Hematopoietic multipotent progenitor cell treated with erythropoietin and hydrocortisone succinate and interleukin-3 and kit ligand, for 17 days (in vitro differentiated cells): ENCODE results near the gene ANKFN1.

Experiments used
- DNase-seq: peaks from one replicate; pipeline ENCODE4 v3.0.0-alpha.2; 2015; ENCODE audit warnings: low spot score

ANKFN1 gene

DNA sequence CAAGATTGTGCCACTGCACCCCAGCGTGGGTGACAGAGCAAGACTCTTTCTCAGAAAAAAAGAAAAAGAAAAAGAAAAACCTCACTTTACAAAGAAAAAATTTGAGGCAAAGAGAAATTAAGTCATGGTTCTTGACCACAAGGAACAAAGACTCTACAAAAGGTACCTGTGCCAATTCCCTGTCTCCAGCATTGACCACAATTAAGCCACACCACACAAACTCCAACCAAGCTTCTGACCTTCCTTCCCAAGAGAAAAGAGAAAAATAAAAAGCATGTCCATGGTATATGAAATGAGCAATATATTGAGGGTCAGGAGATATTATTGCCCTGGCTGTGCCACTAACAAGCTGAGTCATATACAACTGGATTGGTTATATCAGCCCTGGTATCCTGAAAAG, 293.9 kb downstream of the ANKFN1 start:
- DNase-seq, result no peak

DNA sequence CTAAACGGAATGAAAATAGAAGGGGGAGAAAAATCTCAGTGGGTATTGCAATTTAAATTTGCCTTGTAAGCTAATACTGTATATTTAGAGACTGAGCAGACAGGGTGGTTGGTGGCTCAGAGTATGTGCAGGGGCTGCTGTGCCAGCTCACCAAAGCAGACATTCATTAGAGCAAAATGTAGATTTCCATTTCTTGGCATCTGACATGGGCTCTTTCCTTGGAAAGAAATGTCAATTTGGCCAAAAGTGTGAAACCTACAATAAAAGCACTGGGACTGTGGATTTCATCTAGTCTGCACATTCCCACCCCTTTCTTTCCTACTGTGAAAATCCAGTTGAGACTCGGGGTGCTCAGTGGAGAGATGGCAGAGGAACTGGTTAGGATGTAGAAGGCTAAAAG, 295.1 kb downstream of the ANKFN1 start:
- DNase-seq, result no peak

DNA sequence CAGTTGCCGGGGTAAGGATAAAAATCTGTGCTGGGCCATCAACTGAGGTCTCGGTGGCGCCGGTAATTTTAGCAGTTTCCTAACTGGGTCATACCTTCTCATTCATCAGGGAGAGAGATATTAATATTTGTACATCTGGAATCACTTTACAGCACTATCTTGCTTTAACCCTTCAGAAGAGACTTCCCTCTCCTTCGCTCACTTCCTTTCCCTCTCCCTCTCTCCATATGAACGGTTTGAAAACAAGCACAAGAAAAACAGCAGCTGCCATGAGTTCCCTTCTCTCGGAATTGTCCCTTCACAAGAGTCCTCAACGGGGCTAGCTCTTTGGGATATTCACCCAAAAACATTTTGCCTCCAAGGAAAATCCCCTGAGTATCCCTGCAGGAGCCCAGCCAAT, 295.9 kb downstream of the ANKFN1 start:
- DNase-seq, result no peak

GRCh38 chr17:56451629-56452028, 298.4 kb downstream of the ANKFN1 start:
- DNase-seq, result no peak

DNA sequence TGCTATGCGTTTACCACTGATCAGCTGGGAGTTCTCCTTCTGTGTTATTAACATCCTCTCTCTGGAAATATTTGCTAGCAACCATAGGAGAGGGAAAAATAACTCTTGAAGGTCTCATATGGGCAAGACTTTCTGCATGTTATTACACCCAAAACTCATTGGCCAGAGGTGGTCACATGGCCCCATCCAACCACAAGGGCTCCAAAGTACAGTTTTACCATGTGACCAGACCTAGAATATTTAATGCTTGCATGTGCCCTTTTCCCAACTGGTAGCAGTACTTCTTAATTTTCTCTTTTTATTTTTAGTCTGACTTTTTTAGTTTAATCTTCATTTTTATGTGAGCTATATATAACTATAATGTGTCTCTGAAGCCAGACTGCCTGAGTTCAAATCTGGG, 299.2 kb downstream of the ANKFN1 start:
- no peak for DNase-seq

GRCh38 chr17:56457501-56457900, 304.2 kb downstream of the ANKFN1 start:
- DNase-seq, result no peak

DNA sequence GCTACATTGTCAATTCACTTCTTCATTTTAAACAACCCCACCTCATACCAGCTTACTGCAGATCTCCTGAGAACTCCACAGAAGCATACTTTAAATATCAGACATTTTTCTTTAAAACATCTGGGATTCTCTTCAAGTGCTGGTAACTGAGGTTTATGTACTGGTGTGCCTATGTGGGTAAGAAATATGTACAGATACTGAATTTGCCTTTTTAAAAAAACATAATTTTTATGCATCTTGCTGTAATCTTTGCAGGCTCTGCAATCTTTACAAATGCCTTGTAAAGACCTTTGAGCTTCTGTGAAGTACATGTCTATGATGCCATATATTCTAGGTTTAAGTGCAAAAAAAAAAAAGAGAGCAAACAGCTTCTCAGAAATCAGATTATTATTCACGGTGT, 312.6 kb downstream of the ANKFN1 start:
- no peak for DNase-seq

DNA sequence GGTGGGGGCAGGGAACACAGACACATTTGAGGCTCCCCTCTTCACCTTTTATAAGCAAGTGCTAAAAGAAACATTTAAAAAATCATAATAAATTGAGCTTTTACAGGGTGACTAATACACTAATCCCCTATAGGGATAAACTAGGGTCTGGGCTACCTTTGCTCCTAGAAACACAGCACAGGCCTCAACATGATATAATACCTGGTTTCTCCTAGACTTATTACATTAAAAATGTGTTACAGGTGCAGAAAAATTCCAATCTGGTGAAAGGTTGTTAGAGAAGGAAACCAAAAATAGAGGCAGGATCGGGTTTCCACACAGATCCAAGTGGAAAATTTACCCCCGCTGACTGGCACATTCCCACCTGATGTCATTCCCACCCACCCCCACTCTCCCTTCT, 315.6 kb downstream of the ANKFN1 start:
- no peak for DNase-seq

DNA sequence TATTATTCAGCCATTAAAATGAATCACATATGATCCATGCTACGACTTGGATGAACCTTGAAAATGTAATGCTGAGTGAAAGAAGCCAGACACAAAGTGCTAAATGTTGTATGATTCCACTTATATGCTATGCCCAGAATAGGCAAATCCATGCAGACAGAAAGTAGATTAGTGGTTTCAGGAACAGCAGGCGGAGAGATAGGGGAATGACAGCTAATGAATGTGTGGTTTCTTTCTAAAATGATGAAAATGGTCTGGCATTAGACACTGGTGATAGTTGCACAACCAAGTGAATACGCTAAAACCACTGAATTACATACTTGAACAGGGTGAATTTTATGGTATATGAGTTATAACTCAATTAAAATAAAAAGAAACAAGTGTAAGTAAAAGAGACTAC, 318.4 kb downstream of the ANKFN1 start:
- DNase-seq, result no peak

- DNase-seq, result no peak
These were observed 321.8 kb downstream of the ANKFN1 start for GRCh38 chr17:56475116-56475515.

DNA sequence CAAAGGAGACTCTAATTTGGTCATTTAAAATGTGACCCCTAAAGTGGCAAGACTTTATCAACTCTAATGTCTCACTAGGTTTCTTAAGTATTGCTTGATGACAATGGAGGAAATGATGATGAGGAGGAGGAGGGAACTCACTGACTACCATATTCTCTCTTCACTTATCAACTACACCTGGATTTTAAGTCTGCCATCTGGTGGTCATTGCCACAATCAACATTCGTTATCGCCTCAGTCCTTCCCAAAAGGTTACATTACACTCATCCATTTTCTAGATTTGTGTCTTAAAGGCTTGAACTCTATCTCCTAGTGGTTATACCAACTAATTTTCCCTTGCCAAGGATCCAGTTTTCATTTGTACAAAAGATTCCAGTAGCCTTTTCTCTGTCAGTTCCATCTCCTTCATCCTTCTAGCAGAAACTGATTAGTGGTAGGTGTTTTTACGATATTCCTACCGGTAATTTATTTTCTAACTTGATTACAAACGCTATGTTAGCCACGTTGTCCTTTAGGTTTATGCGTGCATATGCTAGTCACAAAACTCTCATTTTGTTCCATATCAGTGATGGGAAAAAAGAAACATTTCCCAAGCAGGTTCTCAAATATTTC, 325.7 kb downstream of the ANKFN1 start:
- no peak for DNase-seq

DNA sequence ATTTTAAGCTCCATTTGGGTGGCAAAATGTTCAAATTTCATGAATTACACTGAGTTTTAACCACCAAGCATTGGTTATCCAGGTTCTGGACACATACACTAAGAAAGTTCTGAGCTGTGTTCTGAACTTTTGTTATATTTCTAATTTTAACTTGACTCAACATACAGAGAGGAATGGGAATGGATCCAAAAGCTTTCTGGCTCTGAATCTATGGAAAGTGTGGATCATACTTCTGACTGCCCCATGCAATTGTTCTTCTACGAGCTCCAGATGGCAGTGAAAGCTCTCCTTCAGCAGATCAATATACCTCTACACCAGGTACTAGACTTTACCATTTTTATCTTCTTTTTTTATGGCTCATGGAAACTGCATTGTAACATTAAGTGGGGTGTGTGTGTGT, 327.2 kb downstream of the ANKFN1 start:
- no peak for DNase-seq

- DNase-seq, result no peak
These were observed 328.4 kb downstream of the ANKFN1 start for GRCh38 chr17:56481659-56482058.

DNA sequence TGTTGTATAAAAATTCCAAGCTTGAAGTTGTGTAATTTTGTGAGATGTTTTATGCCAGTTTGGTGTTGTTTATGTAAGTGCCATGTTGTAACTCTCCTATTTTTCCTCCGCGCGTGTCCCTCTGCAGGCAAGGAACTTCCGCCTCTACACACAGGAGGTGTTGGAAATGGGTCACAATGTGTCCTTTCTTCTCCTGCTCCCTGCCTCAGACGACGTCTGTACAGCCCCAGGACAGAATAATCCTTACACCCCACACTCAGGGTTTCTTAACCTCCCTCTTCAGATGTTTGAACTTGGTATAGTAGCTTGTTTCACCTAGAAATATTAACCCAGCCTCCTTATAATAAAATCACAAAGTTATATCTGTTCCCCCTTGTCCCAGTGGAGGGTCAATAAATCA, 329.0 kb downstream of the ANKFN1 start:
- DNase-seq, result no peak

DNA sequence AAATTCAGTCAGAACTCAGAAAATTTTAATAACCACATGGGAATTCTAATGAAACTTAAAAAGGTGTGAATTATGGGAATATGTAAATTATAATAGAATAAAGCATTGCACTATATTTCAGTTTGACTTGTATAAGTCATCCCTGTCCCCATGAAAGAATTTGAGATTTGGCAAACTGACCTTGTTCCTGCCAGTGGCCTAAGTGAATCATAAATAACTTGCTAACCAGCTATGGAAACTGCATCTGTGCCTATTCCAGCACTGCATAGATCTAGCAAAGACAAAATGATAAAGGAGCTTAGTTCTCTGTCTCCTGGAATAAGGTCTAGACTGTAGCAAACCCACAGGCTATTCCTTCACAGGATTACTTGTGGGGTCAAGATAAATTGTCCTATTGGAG, 333.5 kb downstream of the ANKFN1 start:
- no peak for DNase-seq

GRCh38 chr17:56488800-56489199, 335.5 kb downstream of the ANKFN1 start:
- DNase-seq, result no peak

- DNase-seq, result no peak
These were observed 336.7 kb downstream of the ANKFN1 start for GRCh38 chr17:56489980-56490379.

- DNase-seq, result no peak
These were observed 342.3 kb downstream of the ANKFN1 start for GRCh38 chr17:56495556-56495955.

- no peak for DNase-seq
These were observed 343.9 kb downstream of the ANKFN1 start for GRCh38 chr17:56497132-56497531.

DNA sequence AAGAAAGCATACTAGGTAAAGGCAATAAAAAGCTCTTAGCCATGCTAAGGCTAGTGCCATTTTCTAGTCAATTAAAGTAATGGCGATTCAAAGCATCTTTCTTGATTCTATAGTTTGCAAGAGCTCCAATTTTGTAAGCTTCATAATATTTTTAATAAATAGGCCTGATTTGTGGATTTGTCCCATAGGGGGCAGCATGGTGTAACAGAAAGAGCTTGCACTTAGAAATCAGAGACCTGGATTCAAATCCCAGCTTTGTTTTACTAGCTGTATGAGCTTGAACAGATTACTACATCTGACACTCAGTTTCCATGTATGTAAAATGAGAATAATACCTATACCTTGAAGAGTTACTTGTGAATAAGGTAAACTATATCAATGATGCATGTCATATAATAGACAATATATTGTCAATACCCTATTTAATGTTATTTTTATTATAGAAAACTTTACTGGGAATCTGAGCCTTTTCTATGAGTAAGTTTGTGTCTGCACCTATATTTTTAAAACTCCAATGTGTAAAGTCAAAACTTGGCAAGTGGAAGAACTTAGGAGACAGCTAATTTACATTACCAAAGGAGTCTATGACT, 346.6 kb downstream of the ANKFN1 start:
- no peak for DNase-seq

GRCh38 chr17:56502120-56502654, 348.9 kb downstream of the ANKFN1 start:
- DNase-seq, result no peak

DNA sequence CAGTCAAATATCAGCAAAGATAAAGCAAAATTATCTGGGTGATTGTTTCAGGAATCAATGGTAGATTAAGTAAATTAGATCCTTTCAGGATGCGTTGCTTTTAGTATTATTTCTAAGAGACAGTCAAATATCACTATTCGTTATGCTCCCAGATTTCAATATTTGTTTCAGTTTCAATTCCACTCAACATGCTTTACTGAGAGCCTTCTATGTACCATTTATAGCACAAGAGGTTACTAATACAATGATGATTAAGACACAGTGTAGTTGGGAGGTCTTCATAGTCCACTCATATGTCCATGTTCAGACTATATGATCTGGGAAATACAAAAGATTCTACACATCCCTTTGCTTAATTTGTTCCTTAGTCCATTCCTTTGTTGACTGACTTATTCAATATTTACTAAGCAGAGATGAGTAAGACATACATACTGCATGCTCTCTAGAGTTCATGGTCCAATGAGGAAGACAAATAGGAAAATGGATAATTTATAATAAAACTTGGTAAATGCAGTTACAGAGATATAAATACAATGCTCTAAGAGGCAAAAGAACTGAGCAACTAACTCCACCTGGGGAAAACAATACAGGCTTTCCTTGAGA, 352.0 kb downstream of the ANKFN1 start:
- no peak for DNase-seq

DNA sequence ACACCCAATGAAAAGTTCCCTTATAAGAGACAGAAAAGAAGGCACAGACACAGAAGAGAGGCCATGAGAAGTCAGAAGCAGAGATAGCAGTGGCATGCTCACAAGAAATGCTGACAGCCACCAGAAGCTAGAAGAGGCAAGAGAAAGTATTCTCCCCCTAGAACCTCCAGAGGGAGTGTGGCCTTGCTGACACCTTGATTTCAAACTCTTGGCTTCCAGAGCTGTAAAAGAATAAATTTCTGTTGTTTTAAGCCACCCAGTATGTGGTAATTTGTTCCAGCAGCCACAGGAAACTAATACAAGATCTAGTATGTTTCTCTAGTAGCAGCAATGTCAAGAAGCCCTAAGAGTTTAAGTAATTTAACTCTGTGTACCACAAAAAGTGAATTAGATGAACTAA, 353.1 kb downstream of the ANKFN1 start:
- DNase-seq, result no peak
